ENCODE data around the gene AP5B1. TPM values are rescaled to one million over a fixed set of nuclear protein-coding genes. Genes with fewer than 3 reads are reported as not detected.

The AP5B1 gene
- total RNA-seq, 4 donors from 2014 or later = 12.7 to 27.5 (median 18.8) TPM

DNA sequence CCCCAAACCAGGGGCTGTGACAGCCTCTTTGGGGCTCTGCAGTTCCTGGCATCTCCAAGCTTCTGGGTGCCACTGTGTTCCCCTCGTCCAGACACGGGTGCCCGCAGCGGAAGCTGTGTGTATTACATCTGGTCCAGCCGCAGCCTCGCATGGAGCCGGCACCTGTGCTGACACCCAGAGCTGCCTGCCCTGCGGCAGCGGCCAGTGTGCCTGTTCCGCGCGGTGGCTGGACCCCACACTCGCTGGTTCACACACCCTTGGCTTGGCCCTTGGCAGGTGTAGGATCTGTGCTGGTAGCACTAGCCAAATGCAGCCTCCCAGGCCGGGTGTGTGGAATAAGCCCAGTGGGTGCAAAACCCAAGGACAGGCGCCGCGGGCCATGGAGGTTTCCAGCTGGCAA is 35.7 kb downstream of the AP5B1 start:
- no peak for TF ChIP-seq EP300 (IDR thresholded peaks at IDR 0.05)
- TF ChIP-seq POLR2A (IDR thresholded peaks at IDR 0.05) = no peak
- TF ChIP-seq, protein P1, sequence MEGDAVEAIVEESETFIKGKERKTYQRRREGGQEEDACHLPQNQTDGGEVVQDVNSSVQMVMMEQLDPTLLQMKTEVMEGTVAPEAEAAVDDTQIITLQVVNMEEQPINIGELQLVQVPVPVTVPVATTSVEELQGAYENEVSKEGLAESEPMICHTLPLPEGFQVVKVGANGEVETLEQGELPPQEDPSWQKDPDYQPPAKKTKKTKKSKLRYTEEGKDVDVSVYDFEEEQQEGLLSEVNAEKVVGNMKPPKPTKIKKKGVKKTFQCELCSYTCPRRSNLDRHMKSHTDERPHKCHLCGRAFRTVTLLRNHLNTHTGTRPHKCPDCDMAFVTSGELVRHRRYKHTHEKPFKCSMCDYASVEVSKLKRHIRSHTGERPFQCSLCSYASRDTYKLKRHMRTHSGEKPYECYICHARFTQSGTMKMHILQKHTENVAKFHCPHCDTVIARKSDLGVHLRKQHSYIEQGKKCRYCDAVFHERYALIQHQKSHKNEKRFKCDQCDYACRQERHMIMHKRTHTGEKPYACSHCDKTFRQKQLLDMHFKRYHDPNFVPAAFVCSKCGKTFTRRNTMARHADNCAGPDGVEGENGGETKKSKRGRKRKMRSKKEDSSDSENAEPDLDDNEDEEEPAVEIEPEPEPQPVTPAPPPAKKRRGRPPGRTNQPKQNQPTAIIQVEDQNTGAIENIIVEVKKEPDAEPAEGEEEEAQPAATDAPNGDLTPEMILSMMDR (IDR thresholded peaks at IDR 0.05) = no peak
- H3K27ac ChIP-seq = no peak overlapping the region
- no peaks in the 10 kb centered on the region for H3K27me3 ChIP-seq
- H3K4me1 ChIP-seq = no peaks in the 10 kb centered on the region
- no peak overlapping the region for H3K4me3 ChIP-seq
- H3K36me3 ChIP-seq = no peaks in the 10 kb centered on the region
- DNase-seq (ENCODE audit: low spot score in 2 of 2) = no peak
- WGBS, 2 donors = 93 to 94% methylated on average over 14 to 17 of the region's 17 CpGs
- H3K9me3 ChIP-seq = no peaks in the 10 kb centered on the region

DNA sequence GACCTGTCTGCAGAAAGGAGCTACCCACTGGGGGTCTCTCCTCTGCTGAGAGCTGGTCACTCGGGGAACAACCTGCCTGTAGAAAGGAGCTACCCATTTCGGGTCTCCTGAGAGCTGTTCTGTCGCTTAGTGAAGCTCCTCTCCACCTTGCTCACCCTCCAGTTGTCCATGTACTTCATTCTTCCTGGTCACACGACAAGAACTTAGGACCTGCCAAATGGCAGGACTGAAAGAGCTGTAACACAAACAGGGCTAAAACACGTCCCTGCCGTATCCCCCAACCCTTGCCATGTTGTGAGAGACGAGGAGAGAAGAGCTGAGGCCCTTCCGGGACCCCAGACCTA is 36.1 kb downstream of the AP5B1 start:
- H3K9me3 ChIP-seq = no peaks in the 10 kb centered on the region
- TF ChIP-seq POLR2A (IDR thresholded peaks at IDR 0.05) = no peak
- no peak for TF ChIP-seq EP300 (IDR thresholded peaks at IDR 0.05)
- no peaks in the 10 kb centered on the region for H3K4me1 ChIP-seq
- H3K4me3 ChIP-seq = no peak overlapping the region
- no peaks in the 10 kb centered on the region for H3K36me3 ChIP-seq
- 82 to 86% methylated on average over 7 to 8 of the region's 8 CpGs for WGBS, 2 donors
- DNase-seq (ENCODE audit: low spot score in 2 of 2) = no peak
- no peak overlapping the region for H3K27ac ChIP-seq
- no peaks in the 10 kb centered on the region for H3K27me3 ChIP-seq

DNA sequence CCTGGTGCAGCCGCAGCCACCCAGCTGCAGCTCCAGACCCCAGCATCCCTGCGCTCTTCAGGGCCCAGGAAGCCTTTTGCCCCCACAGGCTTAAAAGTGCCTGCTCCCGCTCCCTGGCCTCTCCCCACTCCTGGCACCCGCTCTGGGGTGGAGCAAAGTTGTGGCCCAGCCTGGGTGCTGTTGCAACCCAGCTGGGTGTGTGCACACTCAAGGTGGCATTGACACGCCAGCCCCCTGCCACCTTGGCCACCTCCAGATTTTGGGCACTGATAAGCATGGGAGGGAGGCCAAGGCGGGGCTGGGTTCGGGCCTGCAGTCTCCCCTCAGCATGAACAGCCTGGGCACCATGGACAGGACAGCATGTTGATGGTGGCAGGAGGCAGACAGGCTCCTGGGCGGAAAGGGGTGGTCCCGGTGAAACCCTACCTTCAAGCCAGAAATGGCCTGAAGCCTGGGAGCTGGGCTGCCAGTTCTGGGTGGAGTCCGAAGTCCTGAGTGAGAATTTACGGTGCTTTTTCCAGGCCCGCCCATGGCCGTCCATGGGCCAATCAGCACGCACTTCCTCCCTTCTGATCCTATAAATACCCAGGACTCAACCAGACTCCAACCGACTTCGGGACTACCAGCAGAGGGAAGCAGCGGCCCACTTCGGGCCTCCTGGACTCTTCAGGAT is 36.6 kb downstream of the AP5B1 start:
- no peak for DNase-seq (ENCODE audit: low spot score in 2 of 2)
- no peaks in the 10 kb centered on the region for H3K9me3 ChIP-seq
- 78 to 81% methylated on average over 17 to 18 of the region's 18 CpGs for WGBS, 2 donors

DNA sequence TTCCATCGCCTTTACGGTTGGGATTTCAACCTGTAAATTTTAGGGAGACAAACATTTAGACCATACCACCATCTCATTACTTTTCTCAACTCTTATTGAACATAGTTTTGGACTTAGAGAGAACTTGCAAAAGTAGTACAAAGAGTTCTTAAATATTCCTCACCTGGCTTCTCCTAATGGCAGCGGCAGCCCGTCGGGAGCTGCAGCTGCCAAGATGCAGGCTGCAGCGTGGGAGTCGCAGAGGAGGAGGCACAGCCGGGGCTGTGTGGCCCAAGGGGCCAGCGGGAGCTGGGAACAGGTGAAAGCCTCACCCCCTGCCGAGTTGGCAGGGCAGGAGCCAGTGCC is 37.1 kb downstream of the AP5B1 start:
- Histone ChIP-seq H3K27ac (no peak overlapping the region), H3K9me3 (no peaks in the 10 kb centered on the region), H3K4me3 (no peak overlapping the region), H3K4me1 (no peaks in the 10 kb centered on the region), H3K27me3 (no peaks in the 10 kb centered on the region), H3K36me3 (no peaks in the 10 kb centered on the region)
- DNase-seq (ENCODE audit: low spot score in 2 of 2) = no peak
- TF ChIP-seq POLR2A (IDR thresholded peaks at IDR 0.05) (no peak), EP300 (IDR thresholded peaks at IDR 0.05) (no peak)
- TF ChIP-seq, protein P1 (IDR thresholded peaks at IDR 0.05) = no peak
- 79 to 89% methylated on average over 10 of the region's 10 CpGs for WGBS, 2 donors

More for the DNA sequence above, 36.6 kb downstream of the AP5B1 start:
- TF ChIP-seq POLR2A (IDR thresholded peaks at IDR 0.05) (no peak), EP300 (IDR thresholded peaks at IDR 0.05) (no peak)
- TF ChIP-seq, protein P1 (IDR thresholded peaks at IDR 0.05) = no peak
- no peaks in the 10 kb centered on the region for H3K27me3 ChIP-seq
- H3K36me3 ChIP-seq = no peaks in the 10 kb centered on the region
- H3K4me3 ChIP-seq = no peak overlapping the region
- H3K4me1 ChIP-seq = no peaks in the 10 kb centered on the region
- H3K27ac ChIP-seq = no peak overlapping the region

DNA sequence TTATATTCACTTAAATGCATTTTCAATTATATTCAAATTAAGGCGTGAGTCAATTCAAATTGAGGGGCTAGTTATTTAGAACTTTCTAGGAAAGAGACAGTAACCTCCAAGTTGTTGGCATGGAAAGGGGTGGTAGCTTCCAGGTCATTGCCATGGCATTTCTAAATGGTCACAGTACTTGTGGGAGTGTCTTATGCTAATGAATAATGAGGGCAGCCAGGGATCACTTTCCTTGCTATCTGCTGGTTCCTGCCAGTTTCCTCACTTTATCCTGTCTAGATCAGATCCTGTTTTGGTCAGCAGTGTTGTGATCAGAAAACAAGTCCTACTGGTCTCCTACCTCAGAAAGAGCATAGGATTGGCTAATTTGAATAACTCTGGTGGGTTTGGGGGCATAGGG is 38.4 kb downstream of the AP5B1 start:
- Histone ChIP-seq H3K4me1 (no peaks in the 10 kb centered on the region), H3K36me3 (no peaks in the 10 kb centered on the region), H3K9me3 (no peaks in the 10 kb centered on the region), H3K27ac (no peak overlapping the region), H3K27me3 (no peaks in the 10 kb centered on the region), H3K4me3 (no peak overlapping the region)
- TF ChIP-seq, protein P1 (IDR thresholded peaks at IDR 0.05) = no peak
- TF ChIP-seq EP300 (IDR thresholded peaks at IDR 0.05) (no peak), POLR2A (IDR thresholded peaks at IDR 0.05) (no peak)
- DNase-seq (ENCODE audit: low spot score in 2 of 2) = no peak
- 89 to 100% methylated on average over 1 of the region's 1 CpG for WGBS, 2 donors

DNA sequence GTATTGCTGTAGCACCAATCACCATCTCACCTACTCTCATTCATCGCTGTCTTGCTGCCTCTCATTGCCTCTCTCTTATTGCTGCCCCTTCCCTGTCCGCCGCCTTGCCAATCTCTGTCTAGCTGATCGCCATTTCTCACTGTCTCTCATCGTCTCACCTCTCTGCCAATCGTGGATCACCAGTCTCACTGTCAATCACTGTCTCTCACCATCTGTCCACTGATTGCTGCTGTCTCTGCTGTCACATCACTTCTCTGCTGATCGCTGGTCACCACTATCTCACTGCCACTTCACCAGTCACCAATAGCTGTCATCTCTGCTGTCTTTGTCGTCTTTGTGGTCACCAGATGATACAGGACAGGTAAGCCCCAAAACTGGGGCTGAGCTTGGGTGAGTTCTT is 39.6 kb downstream of the AP5B1 start:
- DNase-seq (ENCODE audit: low spot score in 2 of 2) = no peak
- WGBS, 2 donors = 75 to 88% methylated on average over 8 of the region's 8 CpGs

More for the DNA sequence above, 39.6 kb downstream of the AP5B1 start:
- H3K27me3 ChIP-seq = no peaks in the 10 kb centered on the region
- no peak overlapping the region for H3K4me3 ChIP-seq
- no peaks in the 10 kb centered on the region for H3K4me1 ChIP-seq
- no peak for TF ChIP-seq EP300 (IDR thresholded peaks at IDR 0.05)
- TF ChIP-seq, protein P1 (IDR thresholded peaks at IDR 0.05) = no peak
- no peak for TF ChIP-seq POLR2A (IDR thresholded peaks at IDR 0.05)
- H3K9me3 ChIP-seq = no peaks in the 10 kb centered on the region
- no peaks in the 10 kb centered on the region for H3K36me3 ChIP-seq
- H3K27ac ChIP-seq = no peak overlapping the region
